ENCODE measurements around the gene PIP5K1B.

GRCh38 chr9:68703672-68704071 lies 1.4 kb upstream of the PIP5K1B start:
- no peak for TF ChIP-seq CTCF (IDR thresholded peaks at IDR 0.05)
- TF ChIP-seq POLR2A (IDR thresholded peaks at IDR 0.05), result no peak
